HCT116 (cell line): ENCODE data around the gene ST3GAL6. TPM values are rescaled to one million over a fixed set of nuclear protein-coding genes. Genes with fewer than 3 reads are reported as not detected.

Source experiments
- ATAC-seq: fragments of 200-7000 bp; cut with Tn5 transposase; 2 replicates; pipeline ENCODE4 v1.9.1; 2020; ENCODE audit warnings: mild to moderate bottlenecking, moderate library complexity
- BruUV-seq: library from RNA; stranded (reverse); fragments of 400-500 nt; replicated peaks from 2 replicates; lab custom pipeline; 2021; lab: Mats Ljungman, UMichigan
- CTCF ChIA-PET: fragments of 300-600 bp; sonication (Branson Sonifier 250); formaldehyde crosslinking; loops from one replicate; lab custom pipeline; 2021; ENCODE audit warnings: antibody characterized with exemption; lab: Charles Lee
- POLR2A ChIA-PET: fragments of 300-600, 350-600 bp; sonication (Branson Sonifier 250); formaldehyde crosslinking; loops from one replicate; lab custom pipeline; 2021; ENCODE audit warnings: antibody characterized with exemption; lab: Charles Lee
- RAD21 ChIA-PET, 2 experiments: fragments of 300-600 bp; sonication (Branson Sonifier 250); formaldehyde crosslinking; loops; one replicate each; lab custom pipeline; 2023; ENCODE audit warnings: low total read pairs in 2 of 2; ENCODE audit not compliant: uncharacterized antibody in 2 of 2, unreplicated experiment in 2 of 2, low non-redundant PET in 1 of 2; lab: Charles Lee
- DNase-seq: peaks from one replicate; pipeline ENCODE4 v3.0.0-alpha.2; 2010; ENCODE audit warnings: low read depth, low spot score
- H2AFZ ChIP-seq: fragments of 200-600 bp; shearing (Covaris generic), sonication (generic); 2 replicates; pipeline ENCODE4 v1.6.1; 2017; ENCODE audit warnings: low read depth, mixed run types, mixed read lengths, antibody characterized with exemption, low read length; ENCODE audit not compliant: poor library complexity, severe bottlenecking
- H3K27ac ChIP-seq: 2 replicates; pipeline ENCODE4 v1.5.1; 2012; ENCODE audit warnings: low read depth, low read length
- H3K27me3 ChIP-seq: fragments of 200-600 bp; sonication (generic); 2 replicates; pipeline ENCODE4 v1.6.1; 2016; ENCODE audit warnings: mixed run types, low read length, mixed read lengths; ENCODE audit not compliant: insufficient read depth
- H3K36me3 ChIP-seq, 2 experiments: fragments of 200-500 bp in 1 of 2; fragments of 200-600 bp in 1 of 2; sonication (Bioruptor generic) in 1 of 2; sonication (generic) in 1 of 2; 2 replicates each; pipeline versions ENCODE4 v1.5.1 to v1.6.1; 2014 to 2016; ENCODE audit warnings: low read length in 2 of 2, inconsistent platforms in 1 of 2, mixed read lengths in 1 of 2, mixed run types in 1 of 2; ENCODE audit not compliant: insufficient read depth in 2 of 2, control insufficient read depth in 1 of 2
- H3K4me1 ChIP-seq, 2 experiments: fragments of 200-600 bp in 1 of 2; sonication (generic) in 1 of 2; 2 replicates each; pipeline versions ENCODE4 v1.5.1 to v1.6.1; 2012 to 2017; ENCODE audit warnings: low read length in 2 of 2, inconsistent platforms in 1 of 2, mild to moderate bottlenecking in 1 of 2, mixed read lengths in 1 of 2, mixed run types in 1 of 2, moderate library complexity in 1 of 2; ENCODE audit not compliant: insufficient read depth in 2 of 2, control insufficient read depth in 1 of 2
- H3K4me2 ChIP-seq: fragments of 200-600 bp; sonication (generic); 2 replicates; pipeline ENCODE4 v1.6.1; 2017; ENCODE audit warnings: mixed run types, low read length, mixed read lengths
- H3K4me3 ChIP-seq, 2 experiments: fragments of 200-600 bp in 1 of 2; sonication (generic) in 1 of 2; replicated peaks in 1 of 2; 2 replicates each; pipeline ENCODE4 v1.5.1; 2011 to 2016; ENCODE audit warnings: low read length in 2 of 2, control low read depth in 1 of 2, low read depth in 1 of 2, mild to moderate bottlenecking in 1 of 2, mixed read lengths in 1 of 2, mixed run types in 1 of 2
- H3K79me2 ChIP-seq: fragments of 200-600 bp; sonication (generic); 2 replicates; pipeline ENCODE4 v1.6.1; 2017; ENCODE audit warnings: mild to moderate bottlenecking, mixed run types, low read length, moderate library complexity, mixed read lengths; ENCODE audit not compliant: insufficient read depth
- H3K9ac ChIP-seq: fragments of 200-600 bp; sonication (generic); 2 replicates; pipeline ENCODE4 v1.6.1; 2016; ENCODE audit warnings: low read length, mixed read lengths
- H3K9me2 ChIP-seq: fragments of 200-600 bp; sonication (generic), shearing (Covaris generic); 2 replicates; pipeline ENCODE4 v1.6.1; 2017; ENCODE audit warnings: mixed run types, mild to moderate bottlenecking, moderate library complexity; ENCODE audit not compliant: insufficient read depth
- H3K9me3 ChIP-seq, 2 experiments: fragments of 200-500 bp in 1 of 2; fragments of 200-600 bp in 1 of 2; sonication (Bioruptor generic) in 1 of 2; sonication (generic) in 1 of 2; 2 replicates each; pipeline ENCODE4 v1.6.1; 2014 to 2017; ENCODE audit warnings: low read length in 2 of 2, mixed read lengths in 2 of 2, inconsistent platforms in 1 of 2, low read depth in 1 of 2, mild to moderate bottlenecking in 1 of 2, mixed run types in 1 of 2, moderate library complexity in 1 of 2; ENCODE audit not compliant: control insufficient read depth in 1 of 2, insufficient read depth in 1 of 2
- H4K20me1 ChIP-seq: fragments of 200-600 bp; sonication (generic), shearing (Covaris generic); 2 replicates; pipeline ENCODE4 v1.6.1; 2017; ENCODE audit warnings: mixed run types, mild to moderate bottlenecking, moderate library complexity; ENCODE audit not compliant: insufficient read depth
- CEBPB ChIP-seq: IDR thresholded peaks from 2 replicates; pipeline ENCODE4 v1.6.1; 2012; ENCODE audit warnings: low read depth
- EZH2 ChIP-seq: fragments of 200-600 bp; sonication (generic); IDR thresholded peaks from 2 replicates; pipeline ENCODE4 v1.6.1; 2017; ENCODE audit warnings: antibody characterized with exemption, mixed run types
- EZH2phosphoT487 ChIP-seq: fragments of 200-600 bp; IDR thresholded peaks from 2 replicates; pipeline ENCODE4 v1.6.1; 2018; ENCODE audit warnings: antibody characterized with exemption, borderline replicate concordance
- FOSL1 ChIP-seq: IDR thresholded peaks from 2 replicates; pipeline ENCODE4 v1.6.1; 2012; ENCODE audit warnings: low read depth
- JUND ChIP-seq: IDR thresholded peaks from 2 replicates; pipeline ENCODE4 v1.6.1; 2012
- POLR2AphosphoS5 ChIP-seq: IDR thresholded peaks from 2 replicates; pipeline ENCODE4 v1.6.1; 2011; ENCODE audit warnings: mild to moderate bottlenecking, low read depth, low read length, moderate library complexity
- SIN3A ChIP-seq: IDR thresholded peaks from 2 replicates; pipeline ENCODE4 v1.6.1; 2012; ENCODE audit warnings: low read depth
- SP1 ChIP-seq: IDR thresholded peaks from 2 replicates; pipeline ENCODE4 v1.6.1; 2012; ENCODE audit warnings: low read depth
- SRF ChIP-seq: IDR thresholded peaks from 2 replicates; pipeline ENCODE4 v1.6.1; 2012; ENCODE audit warnings: low read depth
- TCF7L2 ChIP-seq: IDR thresholded peaks from 2 replicates; pipeline ENCODE4 v1.7.0; 2011; ENCODE audit warnings: borderline replicate concordance, inconsistent platforms; ENCODE audit not compliant: insufficient read depth, insufficient read length; ENCODE audit errors: extremely low read depth
- YY1 ChIP-seq: IDR thresholded peaks from 2 replicates; pipeline ENCODE4 v1.6.1; 2011; ENCODE audit warnings: low read length, low read depth, moderate library complexity, mild to moderate bottlenecking; ENCODE audit not compliant: insufficient replicate concordance; ENCODE audit errors: extremely low read depth
- ZFX ChIP-seq: fragments of 450-650 bp; IDR thresholded peaks from 2 replicates; pipeline ENCODE4 v1.6.1; 2017
- ZNF274 ChIP-seq: fragments of 200-500 bp; sonication (Bioruptor generic); IDR thresholded peaks from 2 replicates; pipeline ENCODE4 v1.6.1; 2014; ENCODE audit warnings: mild to moderate bottlenecking, low read depth, low read length, inconsistent platforms
- intact Hi-C: fragments of 100-400 bp; cut with micrococcal nuclease; formaldehyde crosslinking; loops from 2 replicates; pipeline ENCODE4 v1.10.0; 2022
- total RNA-seq: library from RNA; stranded (reverse); gene quantifications from one replicate; pipeline ENCODE4 v1.2.1, GENCODE V29; 2021; ENCODE audit not compliant: unreplicated experiment
- TF ChIP-seq, protein P1 (sequence below): IDR thresholded peaks from 2 replicates; pipeline ENCODE4 v1.6.1; 2011; ENCODE audit warnings: mild to moderate bottlenecking, low read length, moderate library complexity; ENCODE audit not compliant: insufficient replicate concordance; ENCODE audit errors: extremely low read depth
- TF ChIP-seq, protein P2 (sequence below): IDR thresholded peaks from 2 replicates; pipeline ENCODE4 v1.6.1; 2012; ENCODE audit warnings: low read depth
- TF ChIP-seq, protein P3 (sequence below): IDR thresholded peaks from 2 replicates; pipeline ENCODE4 v1.6.1; 2012

The ST3GAL6 gene
- total RNA-seq, 1 experiment from 2014 or later = 10.6 TPM

DNA sequence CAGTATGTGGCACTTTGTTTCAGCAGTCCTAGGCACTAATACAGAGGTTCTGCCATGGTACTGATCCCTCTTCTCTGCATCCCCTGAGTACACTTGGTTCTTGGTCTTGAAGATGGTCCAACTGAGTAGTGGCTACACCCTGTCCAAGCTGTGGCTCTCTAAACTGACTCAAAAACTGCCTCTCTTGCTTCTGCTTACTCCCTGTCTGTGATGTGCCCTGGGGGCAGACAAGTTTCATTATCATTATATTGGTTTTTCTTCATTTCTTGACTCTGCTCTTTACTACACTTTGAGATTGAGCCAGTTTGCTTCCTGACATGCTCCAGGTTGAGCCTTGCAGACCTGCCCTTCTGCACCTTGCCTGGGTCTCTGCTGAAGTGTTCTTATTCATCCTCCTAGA is 18.9 kb upstream of the ST3GAL6 start:
- intact Hi-C loops = no loop called here
- H2AFZ ChIP-seq = no peak overlapping the region
- ChIA-PET CTCF (no interaction called here), RAD21 (no interaction called here)
- no peaks in the 10 kb centered on the region for H4K20me1 ChIP-seq
- H3K4me3 ChIP-seq = no peak overlapping the region
- ATAC-seq = no peak
- BruUV-seq = no TSS peak
- no peak for TF ChIP-seq YY1
- TF ChIP-seq SP1 = no peak
- no peak for TF ChIP-seq SRF
- no peak for TF ChIP-seq CEBPB
- no peak for TF ChIP-seq ZFX
- no peak for TF ChIP-seq FOSL1
- TF ChIP-seq TCF7L2 = no peak
- no peak for TF ChIP-seq SIN3A
- TF ChIP-seq POLR2AphosphoS5 = no peak
- TF ChIP-seq ZNF274 = no peak
- TF ChIP-seq, protein P1, sequence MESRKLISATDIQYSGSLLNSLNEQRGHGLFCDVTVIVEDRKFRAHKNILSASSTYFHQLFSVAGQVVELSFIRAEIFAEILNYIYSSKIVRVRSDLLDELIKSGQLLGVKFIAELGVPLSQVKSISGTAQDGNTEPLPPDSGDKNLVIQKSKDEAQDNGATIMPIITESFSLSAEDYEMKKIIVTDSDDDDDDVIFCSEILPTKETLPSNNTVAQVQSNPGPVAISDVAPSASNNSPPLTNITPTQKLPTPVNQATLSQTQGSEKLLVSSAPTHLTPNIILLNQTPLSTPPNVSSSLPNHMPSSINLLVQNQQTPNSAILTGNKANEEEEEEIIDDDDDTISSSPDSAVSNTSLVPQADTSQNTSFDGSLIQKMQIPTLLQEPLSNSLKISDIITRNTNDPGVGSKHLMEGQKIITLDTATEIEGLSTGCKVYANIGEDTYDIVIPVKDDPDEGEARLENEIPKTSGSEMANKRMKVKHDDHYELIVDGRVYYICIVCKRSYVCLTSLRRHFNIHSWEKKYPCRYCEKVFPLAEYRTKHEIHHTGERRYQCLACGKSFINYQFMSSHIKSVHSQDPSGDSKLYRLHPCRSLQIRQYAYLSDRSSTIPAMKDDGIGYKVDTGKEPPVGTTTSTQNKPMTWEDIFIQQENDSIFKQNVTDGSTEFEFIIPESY = no peak
- no peak for TF ChIP-seq EZH2
- TF ChIP-seq, protein P2, sequence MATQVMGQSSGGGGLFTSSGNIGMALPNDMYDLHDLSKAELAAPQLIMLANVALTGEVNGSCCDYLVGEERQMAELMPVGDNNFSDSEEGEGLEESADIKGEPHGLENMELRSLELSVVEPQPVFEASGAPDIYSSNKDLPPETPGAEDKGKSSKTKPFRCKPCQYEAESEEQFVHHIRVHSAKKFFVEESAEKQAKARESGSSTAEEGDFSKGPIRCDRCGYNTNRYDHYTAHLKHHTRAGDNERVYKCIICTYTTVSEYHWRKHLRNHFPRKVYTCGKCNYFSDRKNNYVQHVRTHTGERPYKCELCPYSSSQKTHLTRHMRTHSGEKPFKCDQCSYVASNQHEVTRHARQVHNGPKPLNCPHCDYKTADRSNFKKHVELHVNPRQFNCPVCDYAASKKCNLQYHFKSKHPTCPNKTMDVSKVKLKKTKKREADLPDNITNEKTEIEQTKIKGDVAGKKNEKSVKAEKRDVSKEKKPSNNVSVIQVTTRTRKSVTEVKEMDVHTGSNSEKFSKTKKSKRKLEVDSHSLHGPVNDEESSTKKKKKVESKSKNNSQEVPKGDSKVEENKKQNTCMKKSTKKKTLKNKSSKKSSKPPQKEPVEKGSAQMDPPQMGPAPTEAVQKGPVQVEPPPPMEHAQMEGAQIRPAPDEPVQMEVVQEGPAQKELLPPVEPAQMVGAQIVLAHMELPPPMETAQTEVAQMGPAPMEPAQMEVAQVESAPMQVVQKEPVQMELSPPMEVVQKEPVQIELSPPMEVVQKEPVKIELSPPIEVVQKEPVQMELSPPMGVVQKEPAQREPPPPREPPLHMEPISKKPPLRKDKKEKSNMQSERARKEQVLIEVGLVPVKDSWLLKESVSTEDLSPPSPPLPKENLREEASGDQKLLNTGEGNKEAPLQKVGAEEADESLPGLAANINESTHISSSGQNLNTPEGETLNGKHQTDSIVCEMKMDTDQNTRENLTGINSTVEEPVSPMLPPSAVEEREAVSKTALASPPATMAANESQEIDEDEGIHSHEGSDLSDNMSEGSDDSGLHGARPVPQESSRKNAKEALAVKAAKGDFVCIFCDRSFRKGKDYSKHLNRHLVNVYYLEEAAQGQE = no peak
- TF ChIP-seq EZH2phosphoT487 = no peak
- TF ChIP-seq, protein P3, sequence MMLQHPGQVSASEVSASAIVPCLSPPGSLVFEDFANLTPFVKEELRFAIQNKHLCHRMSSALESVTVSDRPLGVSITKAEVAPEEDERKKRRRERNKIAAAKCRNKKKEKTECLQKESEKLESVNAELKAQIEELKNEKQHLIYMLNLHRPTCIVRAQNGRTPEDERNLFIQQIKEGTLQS = no peak
- no peak for TF ChIP-seq JUND
- TF ChIP-seq, all 23 proteins: peak for 0
- Histone ChIP-seq H3K4me1 (peaks cover 5 to 29% of the 10 kb centered on the region in 2 experiments; a peak in 3 of 4 replicates), H3K4me2 (no peak overlapping the region), H3K79me2 (0 out of 2 replicates have a peak, but pooled peaks cover 3% of the 10 kb centered on the region), H3K36me3 (no peaks in the 10 kb centered on the region), H3K9me2 (no peaks in the 10 kb centered on the region), H3K9me3 (no peaks in the 10 kb centered on the region), H3K27me3 (no peaks in the 10 kb centered on the region), H3K27ac (no peak overlapping the region), H3K9ac (no peak overlapping the region)
- DNase-seq = no peak
- POLR2A ChIA-PET = no interaction called here
